HT1080 (cell line): Measurements from ENCODE around the gene ERFL. TPM values are rescaled to one million over a fixed set of nuclear protein-coding genes. Genes with fewer than 3 reads are reported as not detected.
"Not testable (repeated sequence)": the region's sequence is repeated elsewhere in the genome, so short reads cannot be mapped to it uniquely, and the experiment has no call there.

Experiments used
- DNase-seq: peaks from one replicate; pipeline ENCODE4 v3.0.0-alpha.2; 2015; ENCODE audit warnings: low read depth
- total RNA-seq: library from RNA; depleted of rRNA; stranded (reverse); fragments of >200 nt; shearing (Covaris generic); gene quantifications from 2 replicates; pipeline ENCODE4 v1.2.3, GENCODE V29; 2014

ERFL gene
- total RNA-seq, 1 experiment from 2014 or later: 0.72 TPM

DNA sequence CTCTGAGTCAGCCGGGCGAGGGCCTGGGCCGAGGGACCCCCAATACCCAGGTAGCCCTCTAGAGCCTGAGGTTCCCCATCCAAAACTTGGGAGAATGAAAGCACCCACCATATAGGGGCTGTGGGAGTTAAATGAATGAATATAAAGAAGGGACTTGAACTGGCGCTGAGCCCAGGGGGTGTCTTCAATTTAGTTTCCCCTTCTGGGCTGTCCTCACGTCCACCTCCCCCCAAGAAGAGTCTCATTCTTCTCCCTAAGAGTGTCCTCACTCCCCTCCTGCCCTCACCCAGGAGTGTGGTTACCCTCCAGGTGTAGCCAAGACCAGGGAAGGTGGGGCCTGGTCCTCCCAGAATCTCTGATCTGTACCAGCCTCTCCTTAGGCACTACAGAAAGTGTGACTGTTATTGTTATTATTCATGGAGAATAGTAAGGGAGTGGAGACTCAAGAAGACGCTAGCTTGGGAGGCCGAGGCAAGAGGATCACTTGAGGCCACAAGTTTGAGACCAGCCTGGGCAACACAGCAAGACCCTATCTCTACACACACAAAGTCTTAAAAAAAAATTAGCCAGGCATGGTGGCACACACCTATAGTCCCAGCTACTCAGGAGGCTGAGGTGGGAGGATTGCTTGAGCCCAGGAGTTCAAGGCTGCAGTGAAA is 48.5 kb downstream of the ERFL start:
- DNase-seq: no peak

DNA sequence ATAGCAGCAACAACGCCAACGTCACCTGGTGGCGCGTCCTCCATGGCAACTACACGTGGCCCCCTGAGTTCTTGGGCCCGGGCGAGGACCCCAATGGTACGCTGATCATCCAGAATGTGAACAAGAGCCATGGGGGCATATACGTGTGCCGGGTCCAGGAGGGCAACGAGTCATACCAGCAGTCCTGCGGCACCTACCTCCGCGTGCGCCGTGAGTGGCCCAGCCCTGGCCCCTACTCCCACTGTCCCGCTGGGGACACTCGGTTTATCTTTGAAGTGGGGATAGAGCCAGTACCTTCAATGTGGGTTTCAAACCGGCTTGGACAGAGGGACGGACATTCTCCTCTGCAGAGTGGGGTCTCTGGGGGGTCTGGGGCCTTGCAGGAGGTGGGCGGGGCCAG is 49.2 kb downstream of the ERFL start:
- no peak for DNase-seq

DNA sequence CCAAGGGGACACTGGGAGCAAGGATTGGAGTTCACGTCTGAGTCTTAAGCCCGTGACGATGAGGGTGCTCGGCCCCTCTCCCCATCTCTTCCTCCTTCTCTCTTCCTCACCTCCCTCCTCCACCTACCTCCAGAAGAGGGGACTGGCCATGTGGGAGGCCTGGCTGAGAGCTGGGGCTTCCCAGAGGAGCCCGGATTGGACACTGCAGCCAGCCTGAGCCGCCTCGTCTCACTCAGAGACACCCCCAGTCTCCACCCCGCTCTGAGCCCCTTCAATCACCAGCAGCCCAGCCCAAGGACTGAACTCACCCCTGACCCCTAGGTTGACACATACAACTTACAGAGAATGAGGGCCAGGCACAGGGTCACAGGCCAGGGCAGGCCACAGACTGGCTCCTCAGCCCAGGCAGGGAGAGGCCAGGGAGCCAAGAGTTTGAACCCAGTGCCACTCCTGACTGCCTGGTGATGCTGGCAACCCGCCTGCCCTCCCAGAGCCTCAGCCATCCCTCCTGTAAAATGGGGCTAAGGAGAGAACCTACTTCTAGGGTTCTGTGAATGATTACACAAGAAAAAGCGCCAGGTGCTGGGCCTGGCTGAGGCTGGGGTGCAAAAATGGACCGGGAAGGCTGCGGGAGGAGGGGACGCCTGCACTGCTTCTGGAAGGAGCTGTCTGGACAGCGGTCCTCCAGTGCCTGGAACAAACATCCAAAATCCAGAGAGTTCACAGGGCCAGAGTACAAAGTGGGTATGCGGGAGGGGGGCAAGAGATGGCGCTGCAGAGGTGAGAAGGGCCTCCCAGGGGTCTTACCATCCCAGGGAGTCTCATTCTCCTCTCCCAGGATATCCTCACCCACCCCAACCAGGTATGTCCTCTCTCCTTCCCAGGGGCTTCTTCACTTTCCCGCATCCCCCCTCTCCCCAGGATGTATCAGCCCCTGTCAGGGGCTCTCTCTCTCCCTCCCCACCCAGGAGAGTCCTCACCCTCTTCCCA is 50.0 kb downstream of the ERFL start:
- DNase-seq: no peak

DNA sequence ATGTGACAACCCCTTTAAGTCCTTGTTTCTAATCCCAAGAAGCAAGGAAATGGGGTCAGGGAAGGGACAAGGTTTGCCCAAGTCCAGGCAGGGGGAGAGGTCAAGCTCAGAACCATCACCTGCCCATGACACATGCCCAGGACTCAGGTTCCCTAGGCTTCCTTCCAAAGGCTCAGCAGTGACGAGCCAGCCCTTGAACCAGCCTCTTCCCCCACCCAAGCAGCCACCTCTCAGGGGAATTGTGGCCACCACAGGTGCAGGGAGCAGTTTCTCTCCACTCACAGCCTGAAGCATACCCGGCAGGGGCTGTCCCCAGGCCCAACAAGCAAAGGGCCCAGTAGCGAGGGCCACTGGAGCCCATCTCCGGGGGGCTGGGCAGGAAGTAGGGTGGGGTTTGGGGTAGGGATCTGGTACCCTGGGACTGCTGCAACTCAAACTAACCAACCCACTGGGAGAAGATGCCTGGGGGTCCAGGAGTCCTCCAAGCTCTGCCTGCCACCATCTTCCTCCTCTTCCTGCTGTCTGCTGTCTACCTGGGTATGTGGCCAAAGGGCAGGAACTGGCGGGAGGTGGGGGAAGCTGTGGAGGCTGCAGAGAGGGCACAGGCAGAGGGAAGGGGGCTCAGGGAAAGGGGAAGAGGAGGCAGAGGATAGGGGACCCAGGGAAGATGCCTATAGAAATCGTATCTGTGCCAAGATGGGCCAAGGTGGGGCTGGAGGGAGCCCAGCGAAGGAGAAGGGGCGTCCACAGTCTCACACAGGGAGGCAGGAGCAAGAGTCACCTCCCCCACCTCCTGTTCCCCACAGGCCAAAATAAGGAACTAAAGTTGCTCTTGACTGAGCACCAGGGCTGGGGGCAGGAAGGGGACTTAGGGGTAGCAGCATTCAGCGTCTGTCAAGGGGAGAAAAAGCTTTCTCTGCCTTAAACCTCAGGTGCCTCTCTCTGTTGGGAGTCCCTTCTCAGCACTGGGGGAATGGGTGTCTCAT is 51.1 kb downstream of the ERFL start, which contains the start of gene CD79A:
CD79A (plus strand) TSS at position 433 of the 986 bp plus-strand sequence; CDS start at position 459, 26 bp downstream.
- no peak for DNase-seq

DNA sequence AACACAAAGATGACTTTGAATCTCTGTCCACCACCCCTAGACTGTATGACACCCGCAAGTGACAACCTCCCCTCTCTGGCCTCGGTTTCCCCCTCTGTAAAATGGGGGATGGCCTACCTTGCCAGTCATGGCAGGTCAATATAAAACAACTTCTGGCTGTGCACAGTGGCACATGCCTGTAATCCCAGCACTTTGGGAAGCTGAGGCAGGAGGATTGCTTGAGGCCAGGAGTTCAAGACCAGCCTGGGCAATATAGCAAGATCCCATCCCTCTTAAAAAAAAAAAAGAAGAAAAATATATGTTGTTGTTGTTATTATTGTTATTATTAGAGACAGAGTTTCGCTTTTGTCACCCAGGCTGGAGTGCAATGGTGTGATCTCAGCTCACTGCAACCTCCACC is 52.3 kb downstream of the ERFL start:
- DNase-seq: not testable (repeated sequence)

DNA sequence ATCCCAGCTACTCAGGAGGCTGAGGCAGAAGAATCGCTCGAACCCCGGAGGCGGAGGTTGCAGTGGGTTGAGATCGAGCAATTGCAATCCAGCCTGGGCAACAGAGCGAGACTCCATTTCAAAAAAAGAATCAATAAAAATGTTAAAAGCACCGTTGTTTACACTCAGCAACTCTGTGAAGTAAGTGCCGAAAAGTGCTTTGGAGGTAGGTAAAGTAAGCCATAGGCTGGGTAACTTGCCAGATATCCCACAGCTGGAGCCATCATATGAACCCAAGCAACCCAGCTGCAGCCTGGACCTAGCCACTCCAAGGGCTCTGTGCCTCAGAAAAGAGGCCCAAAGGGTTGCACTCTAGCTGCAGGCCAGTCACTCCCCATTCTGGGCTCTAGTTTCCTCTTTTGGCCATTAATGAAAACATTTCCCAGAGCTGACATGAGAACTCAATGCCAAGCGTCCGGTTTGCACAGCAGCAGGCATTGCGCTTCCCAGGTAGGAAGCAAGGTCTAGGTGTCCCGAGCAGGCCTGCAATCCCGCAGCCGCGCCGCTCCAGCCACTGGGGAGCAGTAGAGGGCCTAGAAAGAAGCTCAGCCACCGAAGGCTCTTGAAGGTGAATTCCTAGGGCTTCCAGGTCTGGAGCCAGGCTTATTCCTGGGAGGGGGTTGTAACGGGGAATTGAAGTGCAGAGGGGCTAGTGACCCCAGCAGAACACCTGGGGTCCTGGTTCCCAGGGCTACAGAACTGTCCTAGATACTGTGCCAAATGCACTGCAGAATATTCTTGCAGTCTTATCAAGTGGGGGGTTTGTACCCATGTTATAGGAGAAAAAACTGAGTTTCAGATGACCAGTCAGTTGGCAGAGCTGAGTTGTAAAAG is 55.2 kb downstream of the ERFL start:
- DNase-seq: peak; percentile 82

DNA sequence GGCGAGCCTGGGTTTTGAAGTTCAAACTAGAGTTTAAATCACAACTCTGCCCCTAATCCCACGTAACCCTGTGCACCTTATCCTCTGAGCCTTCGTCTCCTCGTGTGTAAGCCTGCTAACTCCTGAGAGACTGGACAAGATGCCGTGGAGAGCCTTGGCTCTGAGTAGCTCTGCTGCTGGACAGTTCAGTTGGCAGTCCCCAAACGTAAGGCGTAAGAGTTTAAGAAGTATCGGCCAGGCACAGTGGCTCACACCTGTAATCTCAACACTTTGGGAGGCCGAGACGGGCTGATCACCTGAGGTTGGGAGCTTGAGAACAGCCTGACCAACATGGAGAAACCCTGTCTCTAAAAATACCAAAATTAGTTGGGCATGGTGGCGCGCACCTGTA is 55.9 kb downstream of the ERFL start:
- no peak for DNase-seq

DNA sequence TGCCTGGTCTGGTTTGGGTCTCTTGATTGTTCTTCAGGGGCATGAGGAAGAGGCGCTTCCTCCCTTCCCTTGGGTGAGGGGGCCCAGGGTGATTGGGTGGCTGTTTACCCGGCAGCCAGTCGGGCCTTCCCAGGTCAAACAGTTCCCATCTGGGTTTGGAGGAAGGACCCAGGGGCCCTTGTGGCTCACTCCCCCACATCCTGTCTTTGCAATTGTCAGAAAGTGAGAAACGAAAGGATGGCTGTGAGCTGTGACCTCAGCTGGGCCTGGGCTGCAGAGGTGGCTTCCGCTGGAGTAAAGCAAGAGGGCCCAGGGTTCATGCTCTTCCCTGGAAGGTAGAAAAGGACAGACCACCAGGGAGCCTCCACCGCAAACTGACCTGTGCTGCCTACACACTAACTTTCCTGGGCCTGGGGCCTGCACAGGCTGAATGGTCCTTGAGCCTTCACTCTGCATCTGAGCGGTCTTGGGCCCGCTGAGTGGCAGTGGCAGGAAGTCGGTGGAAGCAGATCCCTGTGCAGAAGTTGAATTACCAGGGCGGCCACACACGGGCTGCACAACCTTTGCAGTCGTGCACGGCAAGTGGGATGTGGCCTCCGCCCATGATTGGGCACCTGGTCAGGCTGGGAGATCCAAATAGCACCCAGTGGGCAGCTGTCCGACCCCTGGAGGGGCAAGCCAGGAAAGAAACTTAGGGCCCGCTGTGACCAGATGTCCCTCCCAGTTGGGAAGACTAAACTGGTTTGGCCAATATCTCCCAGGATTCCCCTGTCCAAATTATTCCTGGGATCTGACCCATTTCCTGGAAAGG is 56.5 kb downstream of the ERFL start:
- no peak for DNase-seq

DNA sequence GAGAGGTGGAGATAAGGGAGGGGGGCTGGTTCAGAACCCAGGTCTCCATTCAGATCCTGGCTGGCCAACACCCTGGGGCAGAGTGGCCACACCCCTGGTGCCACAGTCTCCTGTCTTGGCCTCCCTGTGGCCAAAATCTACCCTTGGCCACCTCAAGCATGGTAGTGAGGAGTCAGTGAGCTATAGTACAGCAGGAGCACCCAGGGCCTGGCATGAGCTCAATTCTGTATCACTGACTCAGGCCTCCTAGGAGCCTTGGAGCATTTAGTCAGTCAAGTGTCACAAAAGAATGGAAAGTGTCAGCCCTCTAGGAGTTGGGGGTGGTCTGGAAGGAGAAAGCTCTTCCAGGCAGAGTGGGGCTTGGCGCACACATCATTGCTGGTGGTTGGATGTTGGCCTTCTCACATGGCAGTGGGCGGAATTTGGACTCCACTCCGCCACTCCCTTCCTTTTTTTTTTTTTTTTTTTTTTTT is 57.8 kb downstream of the ERFL start:
- peak; percentile 67 for DNase-seq

DNA sequence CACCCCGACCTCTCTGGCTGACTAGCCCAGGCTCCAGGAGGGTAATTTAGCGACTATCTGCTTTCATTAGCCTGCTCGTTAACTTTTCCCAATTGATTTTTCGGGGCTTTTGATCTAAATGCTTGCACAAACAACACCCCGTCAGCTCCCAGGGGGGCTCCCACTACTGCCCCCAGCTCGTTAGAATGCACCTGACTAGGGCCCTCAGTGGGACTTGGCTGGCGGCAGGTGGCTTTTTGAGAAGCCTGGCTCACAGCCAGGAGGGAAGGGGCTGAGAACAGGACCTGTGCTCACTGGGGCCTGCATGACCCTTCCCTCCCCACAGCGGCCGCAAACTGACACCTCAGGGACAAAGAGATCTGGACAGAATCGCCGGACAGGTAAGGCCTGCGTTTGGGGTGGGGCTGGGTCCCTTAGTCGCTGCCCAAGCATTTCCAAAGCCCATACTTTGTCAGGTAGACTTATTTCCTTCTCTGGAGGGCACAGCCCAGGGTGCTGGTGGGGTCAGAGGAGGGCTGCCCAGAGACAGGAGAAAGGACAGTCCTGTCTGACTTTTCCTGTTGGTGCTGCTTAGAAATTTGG is 58.8 kb downstream of the ERFL start:
- DNase-seq: no peak

DNA sequence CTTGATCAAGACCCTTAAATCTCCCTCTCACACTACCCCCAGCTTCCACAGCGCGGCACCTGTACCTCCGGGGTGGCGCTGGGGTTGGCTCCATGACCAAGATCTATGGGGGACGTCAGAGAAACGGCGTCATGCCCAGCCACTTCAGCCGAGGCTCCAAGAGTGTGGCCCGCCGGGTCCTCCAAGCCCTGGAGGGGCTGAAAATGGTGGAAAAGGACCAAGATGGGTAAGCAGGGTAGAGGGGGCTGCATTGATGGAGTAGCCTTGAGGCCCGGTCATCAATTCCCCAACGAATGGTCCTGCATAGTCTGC is 59.3 kb downstream of the ERFL start:
- DNase-seq: no peak

DNA sequence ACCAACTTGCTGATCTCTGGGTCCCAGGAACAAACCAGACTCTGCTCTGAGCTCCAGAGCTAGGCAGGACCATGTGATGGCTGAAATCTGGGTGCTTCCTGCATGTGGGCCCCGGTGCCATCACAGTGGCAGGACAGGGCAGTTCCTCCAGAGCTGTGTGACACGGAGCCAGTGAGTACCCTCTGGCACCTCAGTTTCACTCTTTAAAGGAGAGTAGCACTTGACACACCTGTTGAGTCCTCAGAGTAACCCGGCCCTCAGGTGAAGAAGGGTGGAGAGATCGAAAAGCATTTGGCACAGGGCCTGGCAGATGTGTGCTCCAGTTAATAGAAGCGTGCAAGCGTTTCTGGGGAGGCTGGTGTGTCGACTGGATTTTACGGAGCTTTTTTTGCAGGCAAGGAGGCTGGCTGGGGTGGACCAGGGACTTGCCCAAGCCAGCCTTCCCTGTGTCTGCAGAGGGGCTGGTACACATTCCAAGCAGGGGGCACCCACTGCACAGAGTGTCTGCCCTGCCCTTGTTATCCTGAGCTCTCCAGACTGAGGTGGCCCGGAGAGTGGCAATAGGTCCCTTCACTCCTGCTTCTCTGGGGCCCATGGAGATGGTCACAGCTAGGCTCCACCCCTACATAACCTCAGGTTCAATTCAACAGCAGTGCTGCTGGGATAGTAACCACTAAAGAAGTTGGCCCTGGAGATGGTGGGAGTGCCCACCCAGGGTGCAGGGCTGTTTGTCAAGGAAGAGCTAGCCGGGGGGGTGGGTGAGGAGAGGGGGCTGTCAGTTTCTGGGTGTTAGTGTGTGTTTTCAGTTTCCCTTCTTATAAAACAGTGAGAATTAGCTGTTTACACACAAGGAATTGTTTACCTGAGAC is 59.9 kb downstream of the ERFL start:
- DNase-seq: no peak

DNA sequence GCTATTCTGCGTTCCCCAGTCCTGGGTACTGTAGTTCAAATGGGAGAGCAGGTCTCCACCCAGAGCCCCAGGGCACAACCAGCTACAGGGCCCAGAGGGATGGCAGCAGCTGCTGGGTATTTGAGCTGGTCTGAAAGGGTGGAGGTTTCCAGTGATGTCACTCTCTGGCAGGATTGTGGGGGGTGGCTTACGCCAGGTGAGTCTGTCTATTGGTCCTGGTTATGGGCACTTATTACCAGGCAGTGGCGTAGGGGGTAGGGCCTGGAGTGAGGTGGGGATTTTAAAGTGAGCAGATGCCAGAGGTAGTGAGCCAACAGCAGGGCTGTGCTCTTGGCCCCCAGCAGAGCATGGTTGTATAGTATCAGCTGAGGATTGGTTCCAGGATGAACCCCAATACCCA is 62.0 kb downstream of the ERFL start:
- DNase-seq: no peak

DNA sequence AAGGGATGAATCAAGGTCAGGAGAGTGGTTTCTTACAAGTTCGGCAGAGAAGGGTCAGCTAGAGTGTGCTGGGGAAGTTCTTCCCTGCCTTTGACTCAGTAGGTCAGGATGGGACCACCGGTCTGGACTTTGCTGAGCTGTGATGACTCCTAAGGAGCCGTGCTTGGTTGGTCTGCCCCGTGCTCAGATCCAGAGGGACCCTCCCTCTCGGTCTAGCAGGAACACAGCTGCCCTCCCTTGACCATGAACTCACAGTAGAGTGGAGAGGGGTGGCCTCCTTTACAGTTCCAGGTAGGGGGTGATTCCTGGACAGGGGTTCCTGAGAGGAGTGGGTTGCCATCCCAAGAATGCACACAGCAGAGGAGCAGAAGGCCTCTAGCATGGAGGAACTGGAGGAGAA is 63.9 kb downstream of the ERFL start:
- no peak for DNase-seq

DNA sequence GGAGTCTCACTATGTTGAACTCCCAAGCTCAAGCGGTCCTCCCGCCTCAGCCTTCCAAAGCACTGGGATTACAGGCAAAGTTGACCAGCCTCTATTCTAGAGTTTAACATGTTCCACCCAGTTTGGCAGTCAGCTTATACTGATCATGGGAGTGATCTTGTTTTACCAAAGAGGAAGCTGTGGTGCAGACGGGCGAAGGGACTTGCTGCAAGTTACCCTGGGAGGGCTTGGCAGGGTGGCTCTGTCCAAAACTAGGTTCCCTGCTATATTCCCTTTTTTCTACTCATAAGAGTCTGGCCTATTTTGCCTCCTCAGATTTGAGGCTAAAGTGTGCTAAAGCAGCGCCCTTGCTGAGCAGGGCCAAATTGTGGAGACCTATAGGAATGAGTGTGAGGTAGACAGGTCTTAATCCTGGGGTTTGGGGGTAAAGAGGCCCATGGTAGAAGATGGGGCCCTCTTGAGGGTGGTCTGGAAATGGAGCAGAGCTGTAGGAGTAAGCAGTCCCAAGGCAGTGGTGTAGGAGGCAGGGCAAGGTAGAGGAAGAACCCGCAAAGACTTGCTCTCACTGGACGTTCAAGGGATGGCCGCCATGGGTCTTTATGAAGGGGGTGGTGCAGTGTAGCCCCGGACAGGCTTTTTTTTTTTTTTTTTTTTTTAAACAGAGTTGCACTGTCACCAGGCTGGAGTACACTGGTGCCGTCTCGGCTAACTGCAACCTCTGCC is 64.9 kb downstream of the ERFL start:
- no peak for DNase-seq

DNA sequence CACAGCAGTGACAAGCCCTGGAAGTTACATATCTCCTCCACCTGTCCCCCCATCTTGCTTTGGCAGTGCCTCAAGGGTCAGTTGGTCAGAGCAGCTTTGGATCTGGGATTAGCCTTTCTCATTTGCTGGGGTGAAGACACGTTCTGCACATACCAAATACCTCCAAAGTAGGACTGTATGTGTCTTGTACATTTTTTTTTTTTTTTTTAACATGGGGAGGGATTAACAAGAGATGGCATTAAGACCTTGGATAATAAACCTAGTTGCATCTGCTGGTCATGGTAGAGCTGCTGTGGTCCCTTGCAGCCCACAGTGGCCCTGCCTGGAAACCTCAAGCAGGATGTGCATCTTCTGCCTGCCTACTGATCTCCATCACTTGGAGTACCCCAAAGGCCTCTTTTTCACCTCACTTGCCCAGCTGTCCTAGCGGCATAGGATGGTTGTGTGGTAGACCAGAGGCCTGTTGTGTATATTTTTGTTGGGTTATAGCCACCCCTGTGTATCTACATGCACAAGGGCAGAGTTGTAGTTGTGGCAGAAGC is 65.7 kb downstream of the ERFL start:
- DNase-seq: no peak

DNA sequence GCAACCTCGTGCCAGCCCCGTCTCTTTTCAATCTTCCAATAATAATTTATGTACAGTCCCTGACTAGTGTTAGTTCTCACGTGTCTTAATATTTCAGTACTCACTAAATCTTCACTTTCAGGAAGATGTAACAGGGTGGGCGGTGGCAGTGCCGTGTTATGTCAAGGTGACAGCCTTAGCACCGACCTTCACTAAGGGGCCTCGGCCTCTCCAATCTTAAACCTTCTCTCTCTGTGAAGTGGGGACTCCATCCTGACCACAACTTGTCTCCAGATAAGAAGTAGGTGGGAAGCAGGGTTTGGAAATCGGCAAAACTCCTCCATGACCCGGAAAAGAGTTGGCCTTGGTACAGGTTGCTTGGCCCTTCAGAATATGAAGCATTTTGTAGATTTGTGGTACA is 66.4 kb downstream of the ERFL start:
- DNase-seq: no peak
